ENCODE measurements around the gene BCL11B. TPM values are rescaled to one million over a fixed set of nuclear protein-coding genes. Genes with fewer than 3 reads are reported as not detected.

Gene BCL11B
- total RNA-seq, 4 donors from 2014 or later, result 0.21 to 0.78 (median 0.26) TPM

- Histone ChIP-seq H3K36me3 (no peaks in the 10 kb centered on the region), H3K27ac (no peak overlapping the region), H3K4me3 (no peak overlapping the region), H3K27me3 (peaks cover 0 to 28% of the 10 kb centered on the region in 2 donors), H3K4me1 (peaks cover 0 to 14% (median 0%) of the 10 kb centered on the region in 4 donors), H3K9me3 (peaks cover 0 to 37% (median 0%) of the 10 kb centered on the region in 4 donors)
- 44 to 48% methylated on average over 15 of the region's 15 CpGs for WGBS, 2 donors
- no peak for DNase-seq (ENCODE audit: low spot score in 2 of 2)
- TF ChIP-seq POLR2A (IDR thresholded peaks at IDR 0.05) (no peak), CTCF (IDR thresholded peaks at IDR 0.05) (no peak), EP300 (IDR thresholded peaks at IDR 0.05) (no peak)
These were observed 36.2 kb downstream of the BCL11B start for GRCh38 chr14:99235582-99236320.

GRCh38 chr14:99234961-99235571 is 36.9 kb downstream of the BCL11B start:
- Histone ChIP-seq H3K27me3 (peaks cover 0 to 33% of the 10 kb centered on the region in 2 donors), H3K27ac (no peak overlapping the region), H3K4me3 (no peak overlapping the region), H3K4me1 (peaks cover 0 to 14% (median 0%) of the 10 kb centered on the region in 4 donors), H3K9me3 (peaks cover 0 to 37% (median 0%) of the 10 kb centered on the region in 4 donors), H3K36me3 (no peaks in the 10 kb centered on the region)
- TF ChIP-seq POLR2A (IDR thresholded peaks at IDR 0.05), result no peak
- no peak for TF ChIP-seq CTCF (IDR thresholded peaks at IDR 0.05)
- no peak for TF ChIP-seq EP300 (IDR thresholded peaks at IDR 0.05)
- 3 to 10% methylated on average over 19 of the region's 19 CpGs for WGBS, 2 donors
- DNase-seq (ENCODE audit: low spot score in 2 of 2), result no peak

- DNase-seq (ENCODE audit: low spot score in 2 of 2), result no peak
These were observed 37.6 kb downstream of the BCL11B start for GRCh38 chr14:99234355-99234754.

GRCh38 chr14:99233222-99234035 is 38.6 kb downstream of the BCL11B start:
- peaks cover 0 to 33% of the 10 kb centered on the region in 2 donors for H3K27me3 ChIP-seq
- H3K27ac ChIP-seq, result no peak overlapping the region
- H3K9me3 ChIP-seq, result peaks cover 0 to 37% (median 0%) of the 10 kb centered on the region in 4 donors
- 72 to 73% methylated on average over 17 of the region's 17 CpGs for WGBS, 2 donors
- no peak for DNase-seq (ENCODE audit: low spot score in 2 of 2)
- TF ChIP-seq POLR2A (IDR thresholded peaks at IDR 0.05) (no peak), EP300 (IDR thresholded peaks at IDR 0.05) (no peak), CTCF (IDR thresholded peaks at IDR 0.05) (no peak)
- H3K4me3 ChIP-seq, result no peak overlapping the region
- H3K4me1 ChIP-seq, result peaks cover 0 to 14% (median 0%) of the 10 kb centered on the region in 4 donors
- H3K36me3 ChIP-seq, result no peaks in the 10 kb centered on the region

More at GRCh38 chr14:99234355-99234754, 37.6 kb downstream of the BCL11B start:
- no peaks in the 10 kb centered on the region for H3K36me3 ChIP-seq
- WGBS, 2 donors, result 65 to 74% methylated on average over 9 of the region's 9 CpGs
- peaks cover 0 to 14% (median 0%) of the 10 kb centered on the region in 4 donors for H3K4me1 ChIP-seq
- no peak overlapping the region for H3K4me3 ChIP-seq
- no peak overlapping the region for H3K27ac ChIP-seq
- H3K9me3 ChIP-seq, result peaks cover 0 to 37% (median 0%) of the 10 kb centered on the region in 4 donors
- peaks cover 0 to 33% of the 10 kb centered on the region in 2 donors for H3K27me3 ChIP-seq
- TF ChIP-seq CTCF (IDR thresholded peaks at IDR 0.05), result no peak
- no peak for TF ChIP-seq POLR2A (IDR thresholded peaks at IDR 0.05)

Measured in tibial nerve (tissue), 4 donors.